GM06990 (cell line): Measurements from ENCODE around the gene RIBC1.

Experiments
- DNase-seq: peaks from one replicate; pipeline ENCODE4 v3.0.0-alpha.2; 2011; ENCODE audit not compliant: insufficient read length; ENCODE audit errors: extremely low read depth
- H3K27me3 ChIP-seq: replicated peaks from 2 replicates; pipeline ENCODE4 v1.6.0; 2011; ENCODE audit warnings: low read length; ENCODE audit not compliant: control insufficient read depth, insufficient read depth
- H3K36me3 ChIP-seq: 2 replicates; pipeline ENCODE4 v1.5.1; 2011; ENCODE audit warnings: low read length; ENCODE audit not compliant: control insufficient read depth, insufficient read depth
- H3K4me3 ChIP-seq: replicated peaks from 2 replicates; pipeline ENCODE4 v1.5.1; 2011; ENCODE audit warnings: low read depth, mild to moderate bottlenecking, control low read depth, low read length
- CTCF ChIP-seq: IDR thresholded peaks from 2 replicates; pipeline ENCODE4 v1.5.1; 2011; ENCODE audit warnings: low read length, control low read depth, mild to moderate bottlenecking, inconsistent platforms; ENCODE audit not compliant: insufficient read depth, poor library complexity, severe bottlenecking

The RIBC1 gene

GRCh38 chrX:53379008-53379710, 43.5 kb upstream of the RIBC1 start:
- DNase-seq = no peak
- H3K27me3 ChIP-seq = no peaks in the 10 kb centered on the region
- H3K36me3 ChIP-seq = peaks cover 39% of the 10 kb centered on the region
- TF ChIP-seq CTCF = no peak
- H3K4me3 ChIP-seq = no peak overlapping the region

- no peak for TF ChIP-seq CTCF
- no peaks in the 10 kb centered on the region for H3K27me3 ChIP-seq
- no peak overlapping the region for H3K4me3 ChIP-seq
- H3K36me3 ChIP-seq = peaks cover 40% of the 10 kb centered on the region
- DNase-seq = no peak
Measured at GRCh38 chrX:53379747-53380146, 42.9 kb upstream of the RIBC1 start.

GRCh38 chrX:53383376-53384076, 39.1 kb upstream of the RIBC1 start:
- Histone ChIP-seq H3K27me3 (no peaks in the 10 kb centered on the region), H3K4me3 (no peak overlapping the region), H3K36me3 (peaks cover 38% of the 10 kb centered on the region)
- DNase-seq = no peak
- TF ChIP-seq CTCF = no peak

- no peak for TF ChIP-seq CTCF
- Histone ChIP-seq H3K36me3 (peaks cover 13% of the 10 kb centered on the region), H3K4me3 (no peak overlapping the region), H3K27me3 (no peaks in the 10 kb centered on the region)
- no peak for DNase-seq
Measured at GRCh38 chrX:53395605-53396298, 26.9 kb upstream of the RIBC1 start.

- TF ChIP-seq CTCF = no peak
- H3K36me3 ChIP-seq = peaks cover 15% of the 10 kb centered on the region
- no peaks in the 10 kb centered on the region for H3K27me3 ChIP-seq
- no peak for DNase-seq
- H3K4me3 ChIP-seq = no peak overlapping the region
Measured at GRCh38 chrX:53398216-53398615, 24.5 kb upstream of the RIBC1 start.
